NCI-H510A (cell line): ENCODE results near the gene TPK1.

Experiments
- DNase-seq: peaks from one replicate; lab custom pipeline; 2025; lab: John Stamatoyannopoulos, UW

The TPK1 gene

GRCh38 chr7:144528536-144529045 is 307.3 kb downstream of the TPK1 start:
- DNase-seq = no peak

- no peak for DNase-seq
Observed at GRCh38 chr7:144527051-144527471, 308.8 kb downstream of the TPK1 start.

GRCh38 chr7:144525956-144526355 is 309.9 kb downstream of the TPK1 start:
- no peak for DNase-seq

- no peak for DNase-seq
Observed at GRCh38 chr7:144524271-144524670, 311.6 kb downstream of the TPK1 start.

GRCh38 chr7:144523621-144524020 is 312.2 kb downstream of the TPK1 start:
- no peak for DNase-seq

- no peak for DNase-seq
Observed at GRCh38 chr7:144519925-144520324, 315.9 kb downstream of the TPK1 start.

- no peak for DNase-seq
Observed at GRCh38 chr7:144518360-144518759, 317.5 kb downstream of the TPK1 start.

- DNase-seq = no peak
Observed at GRCh38 chr7:144517749-144518148, 318.1 kb downstream of the TPK1 start.

GRCh38 chr7:144516729-144517525 is 318.9 kb downstream of the TPK1 start:
- DNase-seq = no peak

- DNase-seq = no peak
Observed at GRCh38 chr7:144513334-144513733, 322.5 kb downstream of the TPK1 start.

- DNase-seq = no peak
Observed at GRCh38 chr7:144510621-144511020, 325.2 kb downstream of the TPK1 start.

- no peak for DNase-seq
Observed at GRCh38 chr7:144508702-144509101, 327.2 kb downstream of the TPK1 start.

GRCh38 chr7:144503215-144503614 is 332.6 kb downstream of the TPK1 start:
- no peak for DNase-seq

GRCh38 chr7:144500225-144500624 is 335.6 kb downstream of the TPK1 start:
- no peak for DNase-seq

- DNase-seq = no peak
Observed at GRCh38 chr7:144497282-144497681, 338.6 kb downstream of the TPK1 start.

- DNase-seq = no peak
Observed at GRCh38 chr7:144494355-144494754, 341.5 kb downstream of the TPK1 start.

GRCh38 chr7:144489504-144489903 is 346.3 kb downstream of the TPK1 start:
- no peak for DNase-seq

- DNase-seq = no peak
Observed at GRCh38 chr7:144488977-144489376, 346.9 kb downstream of the TPK1 start.

- no peak for DNase-seq
Observed at GRCh38 chr7:144487901-144488300, 348.0 kb downstream of the TPK1 start.

- DNase-seq = no peak
Observed at GRCh38 chr7:144484445-144484844, 351.4 kb downstream of the TPK1 start.

- no peak for DNase-seq
Observed at GRCh38 chr7:144483189-144483588, 352.7 kb downstream of the TPK1 start.

- DNase-seq = no peak
Observed at GRCh38 chr7:144481833-144482232, 354.0 kb downstream of the TPK1 start.

GRCh38 chr7:144477348-144477747 is 358.5 kb downstream of the TPK1 start:
- no peak for DNase-seq
